ENCODE measurements around the gene BMPER. TPM values are rescaled to one million over a fixed set of nuclear protein-coding genes. Genes with fewer than 3 reads are reported as not detected.

The BMPER gene
- total RNA-seq, 4 donors from 2014 or later, result 1.0 to 12.4 (median 6.1) TPM

DNA sequence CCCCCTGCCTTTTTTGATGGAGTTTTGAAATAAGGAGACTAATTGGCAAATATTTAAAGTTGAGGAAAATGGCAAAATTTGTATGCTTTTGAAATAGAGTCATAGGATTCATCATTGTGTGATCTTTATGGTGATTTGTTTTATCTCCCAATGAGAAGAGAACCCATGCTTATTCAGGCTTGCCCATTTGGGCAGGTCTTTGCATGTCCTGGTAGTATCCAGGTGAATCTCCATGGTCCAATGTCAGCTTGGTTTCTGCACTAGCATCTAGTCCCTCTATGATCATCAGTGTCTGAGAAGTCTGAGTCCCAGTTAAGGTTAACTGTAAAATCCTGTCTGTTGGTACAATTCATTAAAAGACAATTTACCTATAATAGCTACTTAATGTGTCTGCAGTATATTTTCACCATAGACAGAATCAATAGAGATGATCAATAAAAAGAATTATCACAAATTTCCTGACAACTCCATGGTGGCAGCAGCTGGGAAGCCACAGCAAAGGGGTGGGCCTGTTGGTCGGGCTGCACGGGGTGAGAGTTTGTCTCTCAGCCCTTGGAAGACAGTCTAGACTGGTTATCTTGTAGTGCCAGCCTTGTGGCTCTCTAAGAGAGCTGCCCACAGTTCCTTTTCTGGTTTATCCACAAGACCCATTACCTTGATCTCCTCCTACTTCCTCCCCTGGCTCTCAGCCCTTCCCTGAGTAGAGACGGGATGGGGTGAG lies 22.2 kb upstream of the BMPER start:
- Histone ChIP-seq H3K36me3 (no peaks in the 10 kb centered on the region), H3K27me3 (no peaks in the 10 kb centered on the region), H3K4me1 (no peaks in the 10 kb centered on the region), H3K27ac (no peak overlapping the region), H3K4me3 (no peak overlapping the region), H3K9me3 (no peaks in the 10 kb centered on the region)
- TF ChIP-seq, protein P1, sequence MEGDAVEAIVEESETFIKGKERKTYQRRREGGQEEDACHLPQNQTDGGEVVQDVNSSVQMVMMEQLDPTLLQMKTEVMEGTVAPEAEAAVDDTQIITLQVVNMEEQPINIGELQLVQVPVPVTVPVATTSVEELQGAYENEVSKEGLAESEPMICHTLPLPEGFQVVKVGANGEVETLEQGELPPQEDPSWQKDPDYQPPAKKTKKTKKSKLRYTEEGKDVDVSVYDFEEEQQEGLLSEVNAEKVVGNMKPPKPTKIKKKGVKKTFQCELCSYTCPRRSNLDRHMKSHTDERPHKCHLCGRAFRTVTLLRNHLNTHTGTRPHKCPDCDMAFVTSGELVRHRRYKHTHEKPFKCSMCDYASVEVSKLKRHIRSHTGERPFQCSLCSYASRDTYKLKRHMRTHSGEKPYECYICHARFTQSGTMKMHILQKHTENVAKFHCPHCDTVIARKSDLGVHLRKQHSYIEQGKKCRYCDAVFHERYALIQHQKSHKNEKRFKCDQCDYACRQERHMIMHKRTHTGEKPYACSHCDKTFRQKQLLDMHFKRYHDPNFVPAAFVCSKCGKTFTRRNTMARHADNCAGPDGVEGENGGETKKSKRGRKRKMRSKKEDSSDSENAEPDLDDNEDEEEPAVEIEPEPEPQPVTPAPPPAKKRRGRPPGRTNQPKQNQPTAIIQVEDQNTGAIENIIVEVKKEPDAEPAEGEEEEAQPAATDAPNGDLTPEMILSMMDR (IDR thresholded peaks at IDR 0.05), result no peak
- TF ChIP-seq POLR2A (IDR thresholded peaks at IDR 0.05), result no peak
- intact Hi-C loops (cut with DNase I; ENCODE audit: low total_unique reads), result no loop called here
- DNase-seq, result no peak

DNA sequence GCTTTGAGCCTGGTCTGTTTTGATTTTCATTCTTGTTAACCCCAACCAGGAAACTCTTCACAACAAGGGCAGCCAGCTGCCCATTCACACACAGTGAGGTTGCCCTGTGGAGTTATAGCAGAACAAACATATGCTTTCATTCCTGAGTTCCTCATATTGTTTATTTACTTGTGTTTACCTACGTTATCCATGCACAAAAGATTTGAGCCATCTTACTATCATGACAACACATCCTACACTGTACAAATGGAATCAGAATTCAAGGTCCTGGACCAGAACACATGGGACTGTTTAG lies 21.7 kb upstream of the BMPER start:
- TF ChIP-seq, protein P1 (IDR thresholded peaks at IDR 0.05), result no peak
- TF ChIP-seq POLR2A (IDR thresholded peaks at IDR 0.05), result no peak
- H3K4me3 ChIP-seq, result no peak overlapping the region
- no peaks in the 10 kb centered on the region for H3K9me3 ChIP-seq
- no peaks in the 10 kb centered on the region for H3K36me3 ChIP-seq
- H3K27ac ChIP-seq, result no peak overlapping the region
- intact Hi-C loops (cut with DNase I; ENCODE audit: low total_unique reads), result no loop called here
- no peaks in the 10 kb centered on the region for H3K4me1 ChIP-seq
- H3K27me3 ChIP-seq, result no peaks in the 10 kb centered on the region
- DNase-seq, result no peak

DNA sequence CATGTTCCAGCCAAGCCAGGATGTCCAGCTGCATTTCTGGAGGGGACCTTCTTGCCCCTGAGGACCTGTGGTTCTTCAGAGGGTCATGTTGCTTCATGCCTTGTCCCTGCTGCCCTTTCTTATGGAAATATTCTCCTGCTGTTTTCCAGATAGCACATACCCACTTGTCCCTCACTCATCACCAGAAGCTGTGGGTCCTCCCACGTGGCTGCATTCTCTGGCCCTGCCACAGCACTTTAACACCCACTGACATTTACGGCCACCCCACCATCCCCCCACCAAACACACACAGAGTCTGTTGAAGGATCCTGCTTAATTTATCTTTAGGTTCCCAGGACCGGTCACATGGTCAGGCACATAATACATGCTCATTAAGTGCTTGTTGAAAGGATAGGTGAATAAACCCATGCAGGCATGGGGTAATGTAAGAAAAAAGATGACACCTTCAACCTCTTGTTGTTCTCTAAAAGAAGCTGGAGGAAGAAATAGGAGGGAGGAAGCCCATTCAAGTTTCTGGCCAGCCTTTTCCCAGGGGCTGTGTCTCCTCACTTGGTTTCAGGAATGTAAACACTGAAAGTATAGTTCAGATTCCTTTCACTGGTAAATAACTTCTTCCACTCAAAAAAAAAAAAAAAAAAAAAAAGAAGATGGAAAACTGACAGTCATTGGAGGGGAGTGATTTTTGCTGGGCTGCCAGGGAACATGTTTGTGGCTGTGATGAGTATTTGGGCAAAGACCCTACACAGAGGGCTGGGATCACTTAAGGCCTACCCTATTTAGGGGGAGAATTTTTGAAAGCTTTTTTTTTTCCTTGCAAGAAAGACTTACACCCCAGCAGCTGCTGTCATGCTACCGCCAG lies 19.8 kb upstream of the BMPER start:
- no peaks in the 10 kb centered on the region for H3K9me3 ChIP-seq
- H3K27me3 ChIP-seq, result no peaks in the 10 kb centered on the region
- H3K4me3 ChIP-seq, result no peak overlapping the region
- DNase-seq, result no peak
- TF ChIP-seq POLR2A (IDR thresholded peaks at IDR 0.05), result no peak
- TF ChIP-seq, protein P1 (IDR thresholded peaks at IDR 0.05), result no peak
- H3K36me3 ChIP-seq, result no peaks in the 10 kb centered on the region
- no peaks in the 10 kb centered on the region for H3K4me1 ChIP-seq
- intact Hi-C loops (cut with DNase I; ENCODE audit: low total_unique reads), result no loop called here
- H3K27ac ChIP-seq, result no peak overlapping the region

DNA sequence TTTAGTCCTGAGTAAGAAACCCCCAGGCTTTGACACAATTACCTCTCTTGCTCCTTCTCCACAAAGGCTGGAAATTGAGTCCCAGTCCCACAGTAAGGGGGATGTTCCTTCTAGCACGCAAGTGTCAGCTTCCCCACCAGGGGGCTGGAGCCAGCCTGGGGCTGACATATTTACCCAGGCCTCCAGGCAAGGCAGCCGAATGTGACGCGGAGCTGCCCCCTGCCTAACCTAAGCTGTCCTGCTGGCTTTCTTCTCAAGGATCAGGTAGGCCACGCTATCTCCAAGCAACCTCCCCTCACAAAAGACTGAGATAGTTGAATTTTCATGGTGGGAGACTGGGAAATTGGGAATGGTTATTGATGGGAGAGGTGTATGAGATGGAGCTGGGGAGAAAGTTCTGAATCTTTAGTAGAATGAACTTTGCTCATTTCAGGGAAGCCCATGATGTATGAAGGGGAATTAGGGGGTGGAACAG lies 19.2 kb upstream of the BMPER start:
- TF ChIP-seq, protein P1 (IDR thresholded peaks at IDR 0.05), result no peak
- H3K4me3 ChIP-seq, result no peak overlapping the region
- H3K9me3 ChIP-seq, result no peaks in the 10 kb centered on the region
- intact Hi-C loops (cut with DNase I; ENCODE audit: low total_unique reads), result no loop called here
- no peaks in the 10 kb centered on the region for H3K36me3 ChIP-seq
- H3K27ac ChIP-seq, result no peak overlapping the region
- no peak for DNase-seq
- H3K4me1 ChIP-seq, result no peaks in the 10 kb centered on the region
- no peaks in the 10 kb centered on the region for H3K27me3 ChIP-seq

Data from uterus (tissue), 4 donors.